Measurements from ENCODE around the gene KLHL26.
"Not testable (repeated sequence)": the region's sequence is repeated elsewhere in the genome, so short reads cannot be mapped to it uniquely, and the experiment has no call there.

Gene KLHL26, protein sequence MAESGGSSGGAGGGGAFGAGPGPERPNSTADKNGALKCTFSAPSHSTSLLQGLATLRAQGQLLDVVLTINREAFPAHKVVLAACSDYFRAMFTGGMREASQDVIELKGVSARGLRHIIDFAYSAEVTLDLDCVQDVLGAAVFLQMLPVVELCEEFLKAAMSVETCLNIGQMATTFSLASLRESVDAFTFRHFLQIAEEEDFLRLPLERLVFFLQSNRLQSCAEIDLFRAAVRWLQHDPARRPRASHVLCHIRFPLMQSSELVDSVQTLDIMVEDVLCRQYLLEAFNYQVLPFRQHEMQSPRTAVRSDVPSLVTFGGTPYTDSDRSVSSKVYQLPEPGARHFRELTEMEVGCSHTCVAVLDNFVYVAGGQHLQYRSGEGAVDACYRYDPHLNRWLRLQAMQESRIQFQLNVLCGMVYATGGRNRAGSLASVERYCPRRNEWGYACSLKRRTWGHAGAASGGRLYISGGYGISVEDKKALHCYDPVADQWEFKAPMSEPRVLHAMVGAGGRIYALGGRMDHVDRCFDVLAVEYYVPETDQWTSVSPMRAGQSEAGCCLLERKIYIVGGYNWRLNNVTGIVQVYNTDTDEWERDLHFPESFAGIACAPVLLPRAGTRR

GRCh38 chr19:18636969-18637629, at the start of gene KLHL26:
KLHL26 (plus strand) TSS chr19:18637028; CDS start chr19:18637055, 27 bp downstream.
- DNase-seq (ENCODE audit: low read depth): no peak

DNA sequence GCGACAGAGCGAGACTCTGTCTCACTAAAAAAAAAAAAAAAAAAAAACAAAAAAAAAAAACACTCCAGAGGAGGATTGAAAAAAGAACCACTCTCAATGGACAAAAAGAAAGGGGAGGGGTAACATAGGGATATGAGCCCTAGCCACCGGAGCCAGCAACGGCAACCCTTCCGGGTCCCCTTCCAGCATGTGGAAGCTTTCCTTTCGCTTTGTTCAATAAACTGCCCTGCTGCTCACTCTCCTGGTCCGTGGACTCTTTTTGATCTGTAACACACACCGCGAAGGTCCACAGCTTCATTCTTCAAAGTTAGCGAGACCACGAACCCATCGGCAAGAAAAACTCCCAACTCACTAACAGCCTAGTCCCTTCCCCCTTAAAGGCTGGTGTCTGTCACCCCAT, 49.3 kb upstream of the KLHL26 start:
- DNase-seq (ENCODE audit: low read depth): no peak

GRCh38 chr19:18587962-18588610, 48.7 kb upstream of the KLHL26 start:
- no peak for DNase-seq (ENCODE audit: low read depth)

- DNase-seq (ENCODE audit: low read depth): peak; percentile 79
Measured at GRCh38 chr19:18588611-18589379, 48.0 kb upstream of the KLHL26 start, which contains the start of gene REX1BD. REX1BD (plus strand) TSS chr19:18588798; CDS start chr19:18588802, 4 bp downstream.

DNA sequence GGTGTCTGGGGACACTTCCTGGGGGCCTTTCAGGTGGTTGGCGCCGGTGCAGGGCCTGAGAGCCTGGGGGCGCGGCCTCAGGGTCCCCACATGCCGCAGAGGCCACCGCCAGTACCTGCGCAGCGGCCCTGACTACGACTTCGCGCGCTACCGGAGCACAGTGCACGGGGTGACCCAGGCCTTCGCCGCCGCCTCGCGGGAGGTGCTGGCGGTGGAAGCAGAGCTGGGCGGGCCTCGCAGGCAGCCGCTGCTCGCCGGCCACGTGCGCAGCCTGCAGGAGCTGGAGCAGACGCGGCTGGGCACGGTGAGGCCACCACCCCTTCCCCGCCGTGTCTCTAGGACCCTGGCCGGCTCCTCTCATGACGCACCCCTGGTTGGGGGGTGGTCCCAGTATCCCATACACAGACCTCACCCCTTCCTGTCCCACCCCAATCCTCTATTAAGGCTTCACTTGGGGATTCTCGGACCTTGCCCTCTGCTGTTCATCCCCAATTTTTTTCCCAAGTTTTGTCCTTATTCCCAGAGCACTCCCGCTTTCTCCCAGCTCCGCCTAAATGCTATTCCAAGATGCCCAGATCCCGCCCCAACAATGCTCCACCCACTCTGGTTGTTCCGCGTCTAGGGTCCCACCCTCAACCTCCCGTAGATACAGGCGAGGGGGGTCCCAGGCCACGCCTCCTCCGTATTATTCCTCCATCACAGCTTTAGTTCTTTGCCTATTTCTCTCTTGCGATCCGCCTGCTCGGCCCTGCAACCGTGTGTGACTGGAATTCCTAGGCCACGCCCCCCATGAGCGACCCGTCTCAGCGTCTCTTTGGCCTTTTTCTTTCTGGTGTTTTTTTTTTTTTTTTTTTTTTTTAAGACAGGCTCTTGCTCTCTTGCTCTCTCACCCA, 47.2 kb upstream of the KLHL26 start:
- DNase-seq (ENCODE audit: low read depth): peak; percentile 47

DNA sequence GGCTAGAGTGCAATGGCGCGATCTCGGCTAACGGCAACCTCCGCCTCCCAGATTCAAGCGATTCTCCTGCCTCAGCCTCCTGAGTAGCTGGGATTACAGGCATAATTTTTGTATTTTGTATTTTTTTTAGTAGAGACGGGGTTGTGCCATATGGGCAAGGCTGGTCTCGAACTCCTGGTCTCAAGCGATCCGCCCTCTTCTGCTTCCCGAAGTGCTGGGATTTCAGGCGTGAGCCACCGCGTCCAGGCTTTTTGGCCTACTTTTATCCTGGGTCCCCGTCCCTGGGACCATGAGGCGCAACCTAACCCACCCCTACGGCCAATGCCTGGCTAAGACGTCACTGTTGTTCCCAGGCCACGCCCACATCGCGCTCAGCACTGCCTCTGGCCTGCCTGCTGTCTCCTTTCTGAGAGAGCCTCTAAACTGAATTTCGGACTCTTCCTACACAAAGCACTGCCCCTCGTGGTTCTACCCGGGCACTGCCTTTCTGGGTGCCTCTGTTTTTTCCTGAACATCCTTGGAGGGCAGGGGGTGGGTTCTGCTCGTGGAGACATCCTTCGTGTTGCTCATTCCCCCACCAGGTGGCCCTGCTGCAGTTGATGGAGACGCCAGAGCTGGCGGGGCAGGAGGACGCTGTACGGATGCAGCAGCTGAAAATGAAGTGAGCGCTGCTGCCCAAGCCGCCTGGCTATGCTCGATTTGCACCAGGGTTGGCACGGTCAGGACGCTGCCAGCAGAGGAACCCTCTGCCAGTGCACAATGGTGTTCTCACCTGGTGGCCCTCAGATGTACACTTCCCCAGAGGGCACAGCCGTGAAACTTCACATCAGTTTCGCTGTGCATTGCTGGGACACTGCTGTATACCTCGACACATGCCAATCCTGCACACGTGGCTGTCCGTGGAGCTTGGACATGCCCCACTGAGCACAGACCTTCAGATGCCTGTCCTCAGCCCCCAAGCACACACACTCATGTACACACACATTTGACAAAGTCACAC, 46.3 kb upstream of the KLHL26 start:
- DNase-seq (ENCODE audit: low read depth): no peak

DNA sequence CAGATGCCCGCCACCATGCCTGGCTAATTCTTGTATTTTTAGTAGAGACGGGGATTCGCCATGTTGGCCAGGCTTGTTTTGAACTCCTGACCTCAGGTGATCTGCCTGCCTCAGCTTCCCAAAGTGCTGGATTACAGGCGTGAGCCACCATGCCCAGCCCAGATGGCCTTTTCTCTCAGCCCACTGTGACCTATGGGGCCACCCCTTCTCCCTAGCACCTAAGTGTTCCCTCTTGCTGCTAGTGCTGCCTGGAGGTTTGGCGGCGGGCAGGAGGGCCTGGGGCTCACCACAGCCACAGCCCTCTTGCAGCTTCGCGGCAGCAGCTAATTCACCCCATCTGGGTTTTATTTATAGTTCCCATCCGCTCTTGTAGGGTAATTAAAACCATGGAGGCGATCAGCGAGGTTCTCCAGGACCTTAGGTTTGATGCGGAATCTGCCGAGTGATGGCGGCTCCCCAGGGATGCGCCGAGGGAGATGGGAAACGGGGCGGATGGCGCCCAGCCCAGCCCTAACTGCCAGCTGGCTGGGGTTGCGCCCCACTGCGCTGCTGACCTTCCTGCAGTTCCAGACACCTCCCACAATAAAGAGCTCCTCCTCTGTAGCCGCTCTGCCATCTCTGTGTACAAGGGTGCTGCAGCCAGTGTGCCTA, 45.0 kb upstream of the KLHL26 start:
- DNase-seq (ENCODE audit: low read depth): no peak

- DNase-seq (ENCODE audit: low read depth): not testable (repeated sequence)
Measured at GRCh38 chr19:18592732-18593131, 44.1 kb upstream of the KLHL26 start.

GRCh38 chr19:18593367-18594095, 43.3 kb upstream of the KLHL26 start:
- DNase-seq (ENCODE audit: low read depth): no peak

- peak; percentile 60 for DNase-seq (ENCODE audit: low read depth)
Measured at GRCh38 chr19:18594096-18594823, 42.6 kb upstream of the KLHL26 start.

DNA sequence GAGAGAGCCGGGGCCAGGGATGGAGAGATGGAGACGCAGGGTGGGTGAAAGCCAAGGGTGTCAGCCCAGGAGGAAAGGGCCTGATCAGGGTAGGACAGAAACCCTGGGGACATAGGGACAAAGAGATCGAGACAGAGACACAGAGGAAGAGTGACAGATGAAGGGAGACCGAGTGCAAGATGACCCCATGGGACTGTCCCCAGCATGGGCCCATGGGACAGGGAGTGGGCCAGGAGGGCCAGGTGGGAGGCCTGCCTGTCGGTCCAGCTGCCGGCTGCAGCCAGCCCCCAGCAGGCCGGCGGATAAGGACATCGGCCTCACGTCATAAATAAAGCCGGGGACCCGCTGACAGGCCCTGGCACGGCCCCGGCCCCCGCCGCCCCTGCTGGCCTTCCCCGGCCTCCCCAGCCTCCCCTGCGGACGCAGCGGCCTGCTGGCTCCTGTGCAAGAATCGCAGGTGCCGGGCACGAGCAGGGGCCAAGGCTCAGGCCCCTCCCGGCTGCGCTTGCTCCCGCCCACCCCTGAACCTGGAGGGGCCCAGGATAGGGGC, 41.9 kb upstream of the KLHL26 start:
- DNase-seq (ENCODE audit: low read depth): no peak

DNA sequence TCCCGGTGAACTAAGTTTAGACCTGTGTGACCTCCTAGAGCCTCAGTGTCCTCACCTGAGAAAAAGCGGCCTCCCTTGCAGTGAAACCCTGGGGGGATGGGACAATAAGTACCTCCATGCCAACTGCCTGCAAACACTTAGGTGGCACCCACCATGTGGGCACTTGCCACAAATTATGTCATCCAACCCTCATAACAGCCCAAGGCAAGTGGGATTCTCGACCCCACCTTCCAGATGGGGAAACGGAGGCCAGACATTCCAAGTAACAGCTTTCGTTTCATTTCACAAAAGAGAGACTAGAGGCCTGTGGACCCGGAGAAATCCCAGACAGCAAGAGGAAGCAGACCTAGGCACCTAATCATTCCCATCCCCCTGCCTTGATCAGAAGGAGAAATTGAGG, 41.4 kb upstream of the KLHL26 start:
- DNase-seq (ENCODE audit: low read depth): no peak

GRCh38 chr19:18596752-18597157, 40.1 kb upstream of the KLHL26 start:
- DNase-seq (ENCODE audit: low read depth): no peak

GRCh38 chr19:18597809-18598660, 38.8 kb upstream of the KLHL26 start:
- DNase-seq (ENCODE audit: low read depth): no peak

GRCh38 chr19:18599485-18599884, 37.3 kb upstream of the KLHL26 start:
- no peak for DNase-seq (ENCODE audit: low read depth)

Data from activated gamma-delta T cell treated with anti-CD3 and anti-CD28 coated beads, Interleukin-2, amount 50 U/mL, for 16 hours (primary cell).